Endothelial cell of umbilical vein (primary cell): Measurements from ENCODE around the gene DUSP15. TPM values are rescaled to one million over a fixed set of nuclear protein-coding genes. Genes with fewer than 3 reads are reported as not detected.

ENCODE experiments used
- BruUV-seq: library from RNA; stranded (reverse); fragments of 400-500 nt; replicated peaks from 2 replicates; lab custom pipeline; 2021; lab: Mats Ljungman, UMichigan
- CTCF ChIA-PET: fragments of 300-600, 350-600 bp; sonication (Branson Sonifier 250); formaldehyde crosslinking; loops from one replicate; lab custom pipeline; 2021; ENCODE audit warnings: antibody characterized with exemption, inconsistent platforms; lab: Charles Lee
- POLR2A ChIA-PET: fragments of 300-600, 350-600 bp; sonication (Branson Sonifier 250); formaldehyde crosslinking; loops from one replicate; lab custom pipeline; 2021; ENCODE audit warnings: antibody characterized with exemption, inconsistent platforms; lab: Charles Lee
- DNase-seq: peaks from one replicate; pipeline ENCODE4 v3.0.0-alpha.2; 2011; ENCODE audit warnings: low read depth, low spot score
- FAIRE-seq: peaks from 2 replicates; lab custom pipeline; 2011; peaks lifted over from hg19 to GRCh38; lab: Jason Lieb, UNC
- H2AFZ ChIP-seq: 2 replicates; pipeline ENCODE4 v1.6.0; 2012; ENCODE audit warnings: low read depth, low read length, control low read depth, inconsistent platforms
- H3K27ac ChIP-seq: 2 replicates; pipeline ENCODE4 v1.5.1; 2011; ENCODE audit warnings: low read depth, mild to moderate bottlenecking, control low read depth, low read length, moderate library complexity; ENCODE audit not compliant: insufficient read depth
- H3K27me3 ChIP-seq, 2 experiments: 2 replicates each; pipeline versions ENCODE4 v1.6.0 to v1.6.1; 2011; ENCODE audit warnings: low read length in 2 of 2, mixed read lengths in 1 of 2; ENCODE audit not compliant: control insufficient read depth in 2 of 2, insufficient read depth in 2 of 2
- H3K36me3 ChIP-seq, 2 experiments: 2 replicates in 1 of 2; 3 replicates in 1 of 2; pipeline ENCODE4 v1.5.1; 2011; ENCODE audit warnings: low read length in 2 of 2, mild to moderate bottlenecking in 1 of 2, moderate library complexity in 1 of 2; ENCODE audit not compliant: control insufficient read depth in 2 of 2, insufficient read depth in 2 of 2; ENCODE audit errors: extremely low read depth in 1 of 2
- H3K4me1 ChIP-seq: 3 replicates; pipeline ENCODE4 v1.5.1; 2011; ENCODE audit warnings: mild to moderate bottlenecking, low read length; ENCODE audit not compliant: control insufficient read depth, insufficient read depth; ENCODE audit errors: extremely low read depth
- H3K4me2 ChIP-seq: 2 replicates; pipeline ENCODE4 v1.6.1; 2011; ENCODE audit warnings: low read length, control low read depth, mixed read lengths; ENCODE audit not compliant: insufficient read depth
- H3K4me3 ChIP-seq, 3 experiments: fragments of 200-600 bp in 1 of 3; sonication (generic), shearing (Covaris generic) in 1 of 3; replicated peaks in 1 of 3; 2 replicates each; pipeline ENCODE4 v1.5.1; 2011 to 2016; ENCODE audit warnings: control low read depth in 3 of 3, low read length in 3 of 3, mild to moderate bottlenecking in 2 of 3, inconsistent platforms in 1 of 3, low read depth in 1 of 3, moderate library complexity in 1 of 3; ENCODE audit not compliant: insufficient read depth in 1 of 3
- H3K79me2 ChIP-seq: 2 replicates; pipeline ENCODE4 v1.6.0; 2012; ENCODE audit warnings: low read length, inconsistent platforms; ENCODE audit not compliant: control insufficient read depth, insufficient read depth
- H3K9ac ChIP-seq: replicated peaks from 2 replicates; pipeline ENCODE3; 2011; ENCODE audit warnings: low read length, control low read depth; ENCODE audit not compliant: insufficient read depth; ENCODE audit errors: extremely low read depth
- H3K9me1 ChIP-seq: replicated peaks from 3 replicates; pipeline ENCODE4 v1.6.0; 2011; ENCODE audit warnings: mild to moderate bottlenecking, low read length; ENCODE audit not compliant: control insufficient read depth, insufficient read depth; ENCODE audit errors: extremely low read depth
- H3K9me3 ChIP-seq: replicated peaks from 2 replicates; pipeline ENCODE4 v1.5.1; 2012; ENCODE audit warnings: low read length, inconsistent platforms; ENCODE audit not compliant: control insufficient read depth, insufficient read depth
- H4K20me1 ChIP-seq: replicated peaks from 2 replicates; pipeline ENCODE3; 2011; ENCODE audit warnings: mild to moderate bottlenecking, low read length; ENCODE audit not compliant: control insufficient read depth, insufficient read depth; ENCODE audit errors: extremely low read depth
- CTCF ChIP-seq, 2 donors: IDR thresholded peaks; 1 replicate in 1 of 2; 2 replicates in 1 of 2; pipeline ENCODE4 v1.5.1; 2011; ENCODE audit warnings: low read length in 2 of 2, mild to moderate bottlenecking in 2 of 2, moderate library complexity in 2 of 2, control low read depth in 1 of 2, inconsistent platforms in 1 of 2, low read depth in 1 of 2; ENCODE audit not compliant: insufficient read depth in 1 of 2; ENCODE audit errors: extremely low read depth in 1 of 2
- EZH2 ChIP-seq: IDR thresholded peaks from 2 replicates; pipeline ENCODE4 v1.6.1; 2012; ENCODE audit warnings: borderline replicate concordance, low read depth, mild to moderate bottlenecking, moderate library complexity, low read length, inconsistent platforms; ENCODE audit not compliant: severe bottlenecking
- GATA2 ChIP-seq: IDR thresholded peaks from 2 replicates; pipeline ENCODE4 v1.7.0; 2011; ENCODE audit warnings: low read depth, mild to moderate bottlenecking, moderate library complexity, mixed read lengths, low read length; ENCODE audit not compliant: insufficient read length, insufficient read depth
- JUN ChIP-seq: IDR thresholded peaks from 2 replicates; pipeline ENCODE4 v1.6.1; 2011; ENCODE audit warnings: borderline replicate concordance, low read depth; ENCODE audit not compliant: insufficient read length, insufficient read depth
- MAX ChIP-seq: IDR thresholded peaks from 2 replicates; pipeline ENCODE4 v1.6.1; 2011; ENCODE audit not compliant: insufficient read depth, insufficient read length
- MYC ChIP-seq: IDR thresholded peaks from one replicate; pipeline ENCODE4 v1.6.1; 2011; ENCODE audit warnings: mild to moderate bottlenecking, low read depth, low read length
- POLR2A ChIP-seq: IDR thresholded peaks from 2 replicates; pipeline ENCODE4 v1.6.1; 2012; ENCODE audit warnings: low read depth, mild to moderate bottlenecking, control low read depth, low read length
- POLR2AphosphoS5 ChIP-seq: IDR thresholded peaks from 2 replicates; pipeline ENCODE4 v1.6.1; 2012; ENCODE audit warnings: low read depth, mild to moderate bottlenecking, control low read depth, low read length, moderate library complexity; ENCODE audit not compliant: insufficient read depth
- dilution Hi-C: fragments of 300-500 bp; cut with MboI; formaldehyde crosslinking; loops from one replicate; pipeline ENCODE4 v1.15.0; 2019; ENCODE audit warnings: low sequenced_read_pairs; ENCODE audit not compliant: extremely low pct_ligation_motif_present
- intact Hi-C: fragments of 100-400 bp; cut with micrococcal nuclease; formaldehyde crosslinking; loops from one replicate; pipeline ENCODE4 v1.10.0; 2022
- polyA plus RNA-seq, 4 experiments: library from polyadenylated mRNA; depleted of rRNA in 3 of 4; stranded (reverse) in 3 of 4; unstranded in 1 of 4; fragments of >200 nt; gene quantifications; 2 replicates each; pipeline versions ENCODE4 v1.2.1 to v1.2.3, GENCODE V29; 2011 to 2012; ENCODE audit warnings: missing spikeins in 1 of 4
- total RNA-seq: library from RNA; stranded (reverse); gene quantifications from 2 replicates; pipeline ENCODE4 v1.2.3, GENCODE V29; 2021

Gene DUSP15
- total and polyA plus RNA-seq, 2 donors (not counting 3 experiments of a cell fraction or from before 2014, with no cell fraction given), result 0.33 TPM; not detected in 1

DNA sequence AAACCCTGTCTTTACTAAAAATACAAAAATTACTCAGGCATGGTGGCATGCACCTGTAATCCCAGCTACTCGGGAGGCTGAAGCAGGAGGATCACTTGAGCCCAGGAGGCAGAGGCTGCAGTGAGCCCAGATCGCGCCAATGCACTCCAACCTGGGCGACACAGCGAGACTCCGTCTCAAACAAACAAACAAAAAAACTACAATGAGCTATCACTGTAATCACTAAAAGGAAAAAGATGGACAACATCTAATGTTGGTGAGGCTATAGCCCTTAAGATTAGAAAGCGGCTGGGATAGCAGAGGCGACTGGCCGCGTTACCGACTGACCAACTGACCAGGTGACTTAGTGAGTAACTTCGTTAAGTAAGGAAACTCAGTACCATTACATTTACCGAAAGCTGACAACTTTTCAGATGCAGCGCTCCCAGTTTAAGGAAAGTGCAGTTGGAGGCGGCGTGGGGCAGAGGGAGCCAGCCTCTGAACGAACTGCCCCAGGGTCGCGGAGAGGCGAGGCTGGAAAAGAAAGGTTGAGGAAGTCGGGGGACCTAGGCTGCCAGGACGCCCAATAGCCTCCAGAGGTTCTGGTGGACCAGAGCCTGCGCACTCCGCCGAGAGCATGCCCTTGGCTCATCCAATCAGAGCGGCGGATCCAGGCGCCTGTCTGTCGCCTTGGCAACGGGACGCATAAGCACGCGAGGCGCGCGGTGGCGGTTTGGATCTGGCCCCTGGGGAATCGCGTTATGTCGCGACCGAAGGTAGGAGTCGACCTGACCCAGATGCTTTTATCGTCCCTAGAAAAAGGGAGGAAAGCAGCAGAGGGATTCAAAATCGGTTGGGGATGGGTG, 9.0 kb upstream of the DUSP15 start:
- no TSS peak for BruUV-seq
- Histone ChIP-seq H3K4me1 (no peaks in the 10 kb centered on the region), H3K79me2 (no peaks in the 10 kb centered on the region), H3K36me3 (no peaks in the 10 kb centered on the region), H3K27me3 (peaks cover 4 to 12% of the 10 kb centered on the region in 2 experiments), H4K20me1 (no peaks in the 10 kb centered on the region), H3K4me3 (peak overlapping the region; percentile 11 to 49 (median 47)), H2AFZ (peak overlapping the region; percentile 65), H3K9ac (peak overlapping the region; percentile 44), H3K4me2 (peak overlapping the region; percentile 75), H3K9me1 (no peaks in the 10 kb centered on the region), H3K9me3 (no peaks in the 10 kb centered on the region), H3K27ac (peak overlapping the region; percentile 34)
- TF ChIP-seq MAX, result peak; percentile 82
- TF ChIP-seq EZH2, result no peak
- TF ChIP-seq POLR2AphosphoS5, result no peak
- TF ChIP-seq GATA2, result no peak
- no peak for TF ChIP-seq MYC
- peak; percentile 27 for TF ChIP-seq POLR2A
- TF ChIP-seq CTCF (IDR thresholded peaks at IDR 0.05; ENCODE audit: extremely low read depth in 1 of 2, insufficient read depth in 1 of 2, low read depth in 1 of 2, low read length in 2 of 2), result no peak
- no peak for TF ChIP-seq JUN
- dilution Hi-C loops (no loop called here), intact Hi-C loops (no loop called here)
- ChIA-PET POLR2A (no interaction called here), CTCF (interaction anchor here (0.7 to 1.8 kb wide), 12 partner anchors 11 to 152 kb away, joined by 3 to 8 read pairs (median 4); partner anchors contain the start of gene PDRG1)
- FAIRE-seq (peak; percentile 97), DNase-seq (peak; percentile 95)
